H1 (cell line): ENCODE data around the gene ZNF541. TPM values are rescaled to one million over a fixed set of nuclear protein-coding genes. Genes with fewer than 3 reads are reported as not detected.

Source experiments
- CTCF ChIA-PET: fragments of 300-600 bp; sonication (Branson Sonifier 250); formaldehyde crosslinking; loops from one replicate; lab custom pipeline; 2021; ENCODE audit not compliant: partially characterized antibody; lab: Charles Lee
- POLR2A ChIA-PET: fragments of 300-600 bp; sonication (Branson Sonifier 250); formaldehyde crosslinking; loops from one replicate; lab custom pipeline; 2021; ENCODE audit warnings: inconsistent platforms; ENCODE audit not compliant: partially characterized antibody; lab: Charles Lee
- DNase-seq, 2 experiments: peaks; one replicate each; pipeline versions ENCODE4 v3.0.0 to v3.0.0-alpha.2; 2010 to 2022; ENCODE audit warnings: low spot score in 2 of 2, low read depth in 1 of 2, mixed read lengths in 1 of 2
- FAIRE-seq: peaks from 2 replicates; lab custom pipeline; 2011; peaks lifted over from hg19 to GRCh38; lab: Jason Lieb, UNC
- H2AFZ ChIP-seq: 2 replicates; pipeline ENCODE4 v1.8.1; 2012; ENCODE audit warnings: low read length, inconsistent platforms
- H2AK5ac ChIP-seq: 2 replicates; pipeline ENCODE4 v1.6.1; 2013; ENCODE audit warnings: low read depth, low read length
- H2BK120ac ChIP-seq: replicated peaks from 2 replicates; pipeline ENCODE3; 2013; ENCODE audit warnings: low read depth, low read length, inconsistent platforms
- H2BK12ac ChIP-seq: 2 replicates; pipeline ENCODE4 v1.6.1; 2013; ENCODE audit warnings: low read depth, low read length
- H2BK15ac ChIP-seq: 2 replicates; pipeline ENCODE4 v1.6.1; 2013; ENCODE audit warnings: low read length
- H2BK20ac ChIP-seq: 2 replicates; pipeline ENCODE4 v1.6.1; 2013; ENCODE audit warnings: low read length
- H2BK5ac ChIP-seq: 2 replicates; pipeline ENCODE4 v1.6.1; 2013; ENCODE audit warnings: low read depth, low read length
- H3K14ac ChIP-seq: 2 replicates; pipeline ENCODE4 v1.6.1; 2013; ENCODE audit warnings: inconsistent platforms; ENCODE audit not compliant: insufficient read length
- H3K18ac ChIP-seq: 2 replicates; pipeline ENCODE4 v1.6.1; 2013; ENCODE audit warnings: low read length; ENCODE audit errors: extremely low read depth
- H3K23ac ChIP-seq: 2 replicates; pipeline ENCODE4 v1.6.1; 2013; ENCODE audit warnings: inconsistent platforms; ENCODE audit not compliant: insufficient read length
- H3K23me2 ChIP-seq: 2 replicates; pipeline ENCODE4 v1.6.1; 2013; ENCODE audit warnings: low read depth, low read length
- H3K27ac ChIP-seq: 2 replicates; pipeline ENCODE4 v1.6.1; 2011; ENCODE audit warnings: low read depth, low read length, inconsistent platforms
- H3K27me3 ChIP-seq, 4 experiments: replicated peaks in 1 of 4; 1 replicate in 1 of 4; 2 replicates in 3 of 4; pipeline versions ENCODE4 v1.6.1 to v1.8.1; 2011 to 2013; ENCODE audit warnings: low read length in 3 of 4, mild to moderate bottlenecking in 3 of 4, inconsistent platforms in 2 of 4, mixed read lengths in 2 of 4, moderate library complexity in 1 of 4; ENCODE audit not compliant: control insufficient read depth in 3 of 4, insufficient read depth in 3 of 4; ENCODE audit errors: extremely low read depth in 1 of 4
- H3K36me3 ChIP-seq, 4 experiments: 2 replicates each; pipeline versions ENCODE4 v1.6.1 to v1.8.1; 2011 to 2013; ENCODE audit warnings: mild to moderate bottlenecking in 4 of 4, low read length in 3 of 4, moderate library complexity in 2 of 4, control low read depth in 1 of 4, inconsistent platforms in 1 of 4; ENCODE audit not compliant: insufficient read depth in 4 of 4, control insufficient read depth in 2 of 4
- H3K4ac ChIP-seq: replicated peaks from 2 replicates; pipeline ENCODE3; 2013; ENCODE audit warnings: low read length, low read depth, mixed read lengths, inconsistent platforms; ENCODE audit not compliant: insufficient read length
- H3K4me1 ChIP-seq, 4 experiments: replicated peaks in 1 of 4; 1 replicate in 1 of 4; 2 replicates in 3 of 4; pipeline versions ENCODE4 v1.6.1 to v1.8.1; 2011 to 2013; ENCODE audit warnings: low read length in 3 of 4, inconsistent platforms in 2 of 4, mixed read lengths in 1 of 4; ENCODE audit not compliant: insufficient read depth in 4 of 4, control insufficient read depth in 3 of 4
- H3K4me2 ChIP-seq, 2 experiments: 2 replicates each; pipeline versions ENCODE4 v1.6.1 to v1.8.1; 2011 to 2013; ENCODE audit warnings: low read depth in 2 of 2, low read length in 2 of 2, control low read depth in 1 of 2, inconsistent platforms in 1 of 2, mild to moderate bottlenecking in 1 of 2; ENCODE audit not compliant: insufficient read depth in 1 of 2
- H3K4me3 ChIP-seq, 4 experiments: fragments of 200-600, 300-600 bp in 1 of 4; sonication (generic), shearing (Covaris generic), sonication (Bioruptor Twin) in 1 of 4; 2 replicates each; pipeline versions ENCODE4 v1.5.1 to v1.8.1; 2011 to 2016; ENCODE audit warnings: low read length in 4 of 4, low read depth in 3 of 4, control low read depth in 2 of 4, inconsistent platforms in 2 of 4, mild to moderate bottlenecking in 2 of 4, mixed read lengths in 1 of 4, moderate library complexity in 1 of 4; ENCODE audit not compliant: insufficient read depth in 2 of 4; ENCODE audit errors: extremely low read depth in 1 of 4
- H3K56ac ChIP-seq: replicated peaks from 2 replicates; pipeline ENCODE3; 2013; ENCODE audit warnings: low read depth, mild to moderate bottlenecking, mixed read lengths, low read length, inconsistent platforms; ENCODE audit not compliant: insufficient read length
- H3K79me1 ChIP-seq: 2 replicates; pipeline ENCODE4 v1.6.1; 2013; ENCODE audit warnings: low read depth, low read length, control low read depth
- H3K79me2 ChIP-seq, 2 experiments: 2 replicates each; pipeline versions ENCODE4 v1.6.1 to v1.8.1; 2012 to 2013; ENCODE audit warnings: low read length in 2 of 2, mild to moderate bottlenecking in 2 of 2, inconsistent platforms in 1 of 2; ENCODE audit not compliant: insufficient read depth in 2 of 2, control insufficient read depth in 1 of 2
- H3K9ac ChIP-seq, 4 experiments: replicated peaks in 1 of 4; 1 replicate in 1 of 4; 2 replicates in 3 of 4; pipeline versions ENCODE4 v1.6.1 to v1.8.1; 2011 to 2013; ENCODE audit warnings: low read depth in 3 of 4, low read length in 3 of 4, control low read depth in 2 of 4, mild to moderate bottlenecking in 2 of 4, moderate library complexity in 2 of 4, inconsistent platforms in 1 of 4; ENCODE audit errors: extremely low read depth in 1 of 4
- H3K9me3 ChIP-seq, 2 experiments: 2 replicates each; pipeline versions ENCODE4 v1.6.1 to v1.8.1; 2012 to 2013; ENCODE audit warnings: mild to moderate bottlenecking in 2 of 2, moderate library complexity in 2 of 2, control low read depth in 1 of 2, inconsistent platforms in 1 of 2, low read depth in 1 of 2, low read length in 1 of 2, mixed read lengths in 1 of 2; ENCODE audit not compliant: insufficient read depth in 2 of 2
- H4K20me1 ChIP-seq, 2 experiments: replicated peaks in 1 of 2; 2 replicates each; pipeline versions ENCODE3 to v1.8.1; 2011 to 2013; ENCODE audit warnings: inconsistent platforms in 2 of 2, low read length in 2 of 2, mild to moderate bottlenecking in 1 of 2; ENCODE audit not compliant: insufficient read depth in 2 of 2, control insufficient read depth in 1 of 2
- H4K5ac ChIP-seq: 2 replicates; pipeline ENCODE4 v1.6.1; 2013; ENCODE audit warnings: low read length, low read depth, mixed read lengths, inconsistent platforms; ENCODE audit not compliant: insufficient read length
- H4K8ac ChIP-seq: 2 replicates; pipeline ENCODE4 v1.8.0; 2013; ENCODE audit warnings: mild to moderate bottlenecking, moderate library complexity, low read length, inconsistent platforms; ENCODE audit not compliant: insufficient read depth; ENCODE audit errors: extremely low read depth
- H4K91ac ChIP-seq: replicated peaks from 2 replicates; pipeline ENCODE3; 2013; ENCODE audit warnings: low read length, mixed read lengths, inconsistent platforms; ENCODE audit not compliant: insufficient read length
- CHD2 ChIP-seq: IDR thresholded peaks from 2 replicates; pipeline ENCODE4 v1.6.1; 2012; ENCODE audit warnings: low read length, improper control_type of control experiment
- CREB1 ChIP-seq: IDR thresholded peaks from 2 replicates; pipeline ENCODE4 v1.6.1; 2012; ENCODE audit warnings: inconsistent platforms
- EGR1 ChIP-seq: IDR thresholded peaks from 2 replicates; pipeline ENCODE4 v1.6.1; 2011; ENCODE audit warnings: low read depth, low read length, borderline replicate concordance
- GABPA ChIP-seq: IDR thresholded peaks from 2 replicates; pipeline ENCODE4 v1.6.1; 2011; ENCODE audit warnings: mild to moderate bottlenecking, low read length, moderate library complexity, borderline replicate concordance; ENCODE audit not compliant: insufficient read depth
- KDM4A ChIP-seq: IDR thresholded peaks from one replicate; pipeline ENCODE4 v1.7.1; 2012; ENCODE audit warnings: low read depth, mild to moderate bottlenecking, moderate library complexity, low read length, inconsistent platforms; ENCODE audit not compliant: severe bottlenecking
- PHF8 ChIP-seq: fragments of 200-600 bp; sonication (generic); conservative IDR thresholded peaks from 2 replicates; pipeline ENCODE4 v1.7.1; 2012; ENCODE audit warnings: low read depth, mild to moderate bottlenecking, inconsistent platforms, low read length, moderate library complexity
- POLR2A ChIP-seq, 2 experiments: IDR thresholded peaks; 1 replicate in 1 of 2; 2 replicates in 1 of 2; pipeline ENCODE4 v1.6.1; 2011; ENCODE audit warnings: low read depth in 2 of 2, low read length in 2 of 2, mild to moderate bottlenecking in 2 of 2; ENCODE audit errors: control extremely low read depth in 1 of 2
- TAF1 ChIP-seq: IDR thresholded peaks from 2 replicates; pipeline ENCODE4 v1.6.1; 2011; ENCODE audit warnings: mild to moderate bottlenecking, low read depth, low read length
- TEAD4 ChIP-seq: IDR thresholded peaks from 2 replicates; pipeline ENCODE4 v1.6.1; 2012; ENCODE audit warnings: low read depth, low read length, inconsistent platforms, mixed read lengths
- USF2 ChIP-seq: IDR thresholded peaks from 2 replicates; pipeline ENCODE4 v1.6.1; 2011; ENCODE audit warnings: low read length, improper control_type of control experiment
- WGBS, 2 experiments: shearing (Covaris generic) in 1 of 2; methylation state at CpG; one replicate each; pipeline versions ENCODE4 v1.1.6 to v1.1.7; 2013 to 2015; ENCODE audit warnings: low lambda C conversion rate in 2 of 2, mixed read lengths in 2 of 2, inconsistent platforms in 1 of 2, low coverage in 1 of 2, missing lambda C conversion rate in 1 of 2; ENCODE audit not compliant: insufficient replicate concordance in 2 of 2, insufficient coverage in 1 of 2, insufficient read length in 1 of 2; ENCODE audit errors: extremely low coverage in 1 of 2, missing lambda C conversion rate in 1 of 2; 5-methylcytosine and 5-hydroxymethylcytosine counted together
- polyA plus RNA-seq, 7 experiments: library from polyadenylated mRNA; depleted of rRNA in 3 of 7; stranded (reverse) in 5 of 7; unstranded in 2 of 7; fragments of >200 nt in 5 of 7; fragments of 200-250 nt in 2 of 7; gene quantifications; 1 replicate in 5 of 7; 2 replicates in 1 of 7; 4 replicates in 1 of 7; pipeline versions ENCODE4 v1.2.1 to v1.2.3, GENCODE V29; 2011 to 2013; ENCODE audit warnings: missing spikeins in 2 of 7, mixed read lengths in 2 of 7
- total RNA-seq: library from RNA; stranded (reverse); fragmentation: NEBNext Ultra II Directional; extraction: Animal tissue kit (Norgen Biotek cat#: 25700); gene quantifications from 2 replicates; pipeline ENCODE4 v1.2.1, GENCODE V29; 2021
- TF ChIP-seq, protein P1 (sequence below), 3 experiments: IDR thresholded peaks; 1 replicate in 2 of 3; 2 replicates in 1 of 3; pipeline versions ENCODE4 v1.5.1 to v1.6.1; 2011; ENCODE audit warnings: low read length in 3 of 3, mild to moderate bottlenecking in 3 of 3, inconsistent platforms in 2 of 3, low read depth in 1 of 3, moderate library complexity in 1 of 3; ENCODE audit not compliant: insufficient read depth in 1 of 3; ENCODE audit errors: control extremely low read depth in 1 of 3

The ZNF541 gene
- total and polyA plus RNA-seq, 2 of the 8 experiments (the other 6 are each of a cell fraction or from before 2014, with no cell fraction given): 0.05 TPM; not detected in 1

DNA sequence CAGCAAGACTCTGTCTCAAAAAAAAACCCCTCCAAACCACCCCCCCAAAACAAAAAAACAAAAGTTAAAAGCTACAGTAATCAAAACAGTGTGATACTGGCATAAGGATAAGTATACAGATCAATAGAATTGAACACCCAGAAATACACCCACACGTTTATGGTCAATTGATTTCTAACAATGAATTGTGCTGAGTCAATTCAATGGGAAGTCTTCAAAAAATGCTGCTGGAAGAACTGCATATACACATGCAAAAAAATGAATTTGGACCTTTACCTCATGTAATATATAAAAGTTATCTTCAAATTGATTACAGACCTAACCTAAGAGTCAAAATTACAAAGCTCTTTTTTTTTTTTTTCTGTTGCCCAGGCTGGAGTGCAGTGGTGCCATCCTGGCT lies 38.3 kb downstream of the ZNF541 start:
- no peak overlapping the region for H4K91ac ChIP-seq
- H3K79me2 ChIP-seq: no peaks in the 10 kb centered on the region
- H3K27ac ChIP-seq: no peak overlapping the region
- WGBS, 2 experiments: 83% methylated on average over 1 of the region's 1 CpG; no CpG with 5 or more reads in 1 of the 2 experiments
- H3K14ac ChIP-seq: no peak overlapping the region
- H3K9ac ChIP-seq: no peak overlapping the region
- no peak overlapping the region for H3K56ac ChIP-seq
- no peaks in the 10 kb centered on the region; a peak in 1 of 7 replicates for H3K4me1 ChIP-seq
- H3K23ac ChIP-seq: no peak overlapping the region
- H2AFZ ChIP-seq: no peak overlapping the region
- no peak overlapping the region for H4K5ac ChIP-seq
- ChIA-PET CTCF (interaction anchor here (0.6 to 6.3 kb wide), 5 partner anchors 12 to 505 kb away, joined by 3 to 37 read pairs (median 4); no protein-coding TSS in a partner anchor), POLR2A (interaction anchor here (1.2 kb wide), 1 partner anchor 12 kb away, joined by 3 read pairs; no protein-coding TSS in a partner anchor)
- H3K36me3 ChIP-seq: no peaks in the 10 kb centered on the region
- no peaks in the 10 kb centered on the region for H3K27me3 ChIP-seq
- H3K9me3 ChIP-seq: no peaks in the 10 kb centered on the region; a peak in 1 of 4 replicates
- H2BK5ac ChIP-seq: no peak overlapping the region
- no peak overlapping the region for H3K18ac ChIP-seq
- no peak overlapping the region for H2BK120ac ChIP-seq
- no peak for FAIRE-seq
- DNase-seq: no peak
- no peak overlapping the region for H4K8ac ChIP-seq
- no peaks in the 10 kb centered on the region for H4K20me1 ChIP-seq
- no peak overlapping the region for H3K4ac ChIP-seq
- H2BK12ac ChIP-seq: no peak overlapping the region
- H2AK5ac ChIP-seq: no peak overlapping the region
- no peaks in the 10 kb centered on the region for H3K23me2 ChIP-seq
- H3K79me1 ChIP-seq: no peaks in the 10 kb centered on the region
- no peak overlapping the region for H2BK15ac ChIP-seq
- H2BK20ac ChIP-seq: no peak overlapping the region
- H3K4me2 ChIP-seq: no peak overlapping the region
- no peak overlapping the region for H3K4me3 ChIP-seq
- TF ChIP-seq CREB1: no peak
- no peak for TF ChIP-seq EGR1
- no peak for TF ChIP-seq CHD2
- TF ChIP-seq POLR2A (IDR thresholded peaks at IDR 0.05; ENCODE audit: control extremely low read depth in 1 of 2, low read depth in 2 of 2, low read length in 2 of 2): no peak
- no peak for TF ChIP-seq PHF8
- TF ChIP-seq, protein P1, sequence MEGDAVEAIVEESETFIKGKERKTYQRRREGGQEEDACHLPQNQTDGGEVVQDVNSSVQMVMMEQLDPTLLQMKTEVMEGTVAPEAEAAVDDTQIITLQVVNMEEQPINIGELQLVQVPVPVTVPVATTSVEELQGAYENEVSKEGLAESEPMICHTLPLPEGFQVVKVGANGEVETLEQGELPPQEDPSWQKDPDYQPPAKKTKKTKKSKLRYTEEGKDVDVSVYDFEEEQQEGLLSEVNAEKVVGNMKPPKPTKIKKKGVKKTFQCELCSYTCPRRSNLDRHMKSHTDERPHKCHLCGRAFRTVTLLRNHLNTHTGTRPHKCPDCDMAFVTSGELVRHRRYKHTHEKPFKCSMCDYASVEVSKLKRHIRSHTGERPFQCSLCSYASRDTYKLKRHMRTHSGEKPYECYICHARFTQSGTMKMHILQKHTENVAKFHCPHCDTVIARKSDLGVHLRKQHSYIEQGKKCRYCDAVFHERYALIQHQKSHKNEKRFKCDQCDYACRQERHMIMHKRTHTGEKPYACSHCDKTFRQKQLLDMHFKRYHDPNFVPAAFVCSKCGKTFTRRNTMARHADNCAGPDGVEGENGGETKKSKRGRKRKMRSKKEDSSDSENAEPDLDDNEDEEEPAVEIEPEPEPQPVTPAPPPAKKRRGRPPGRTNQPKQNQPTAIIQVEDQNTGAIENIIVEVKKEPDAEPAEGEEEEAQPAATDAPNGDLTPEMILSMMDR (IDR thresholded peaks at IDR 0.05; ENCODE audit: control extremely low read depth in 1 of 3, insufficient read depth in 1 of 3, low read depth in 1 of 3, low read length in 3 of 3): no peak
- no peak for TF ChIP-seq TEAD4
- no peak for TF ChIP-seq TAF1
- no peak for TF ChIP-seq USF2
- no peak for TF ChIP-seq GABPA
- TF ChIP-seq KDM4A: no peak
